GM20000 (cell line): ENCODE data around the gene PRSS21.
A peak's percentile ranks its signal among the peaks of the same experiment; 100 is the strongest.

ENCODE experiments used
- DNase-seq: peaks from one replicate; pipeline ENCODE4 v3.0.0; 2012; ENCODE audit warnings: low spot score
- CTCF ChIP-seq: IDR thresholded peaks from 2 replicates; pipeline ENCODE4 v1.5.1; 2012; ENCODE audit warnings: mild to moderate bottlenecking, control low read depth; ENCODE audit errors: extremely low read depth, missing control alignments

Gene PRSS21

GRCh38 chr16:2867661-2867986, 50.6 kb downstream of the PRSS21 start:
- DNase-seq: no peak
- no peak for TF ChIP-seq CTCF

GRCh38 chr16:2867987-2868789, 51.2 kb downstream of the PRSS21 start:
- DNase-seq: peak; percentile 96
- TF ChIP-seq CTCF: peak; percentile 82
